HG03039 (cell line): Measurements from ENCODE around the gene FOXP2.
A peak's percentile ranks its signal among the peaks of the same experiment; 100 is the strongest.
"Not testable (repeated sequence)": the region's sequence is repeated elsewhere in the genome, so short reads cannot be mapped to it uniquely, and the experiment has no call there.

Experiments
- ATAC-seq: cut with Tn5 transposase; IDR thresholded peaks from one replicate; pipeline ENCODE4 v1.9.1; 2021; ENCODE audit warnings: mild to moderate bottlenecking, moderate library complexity; ENCODE audit not compliant: unreplicated experiment

FOXP2 gene

DNA sequence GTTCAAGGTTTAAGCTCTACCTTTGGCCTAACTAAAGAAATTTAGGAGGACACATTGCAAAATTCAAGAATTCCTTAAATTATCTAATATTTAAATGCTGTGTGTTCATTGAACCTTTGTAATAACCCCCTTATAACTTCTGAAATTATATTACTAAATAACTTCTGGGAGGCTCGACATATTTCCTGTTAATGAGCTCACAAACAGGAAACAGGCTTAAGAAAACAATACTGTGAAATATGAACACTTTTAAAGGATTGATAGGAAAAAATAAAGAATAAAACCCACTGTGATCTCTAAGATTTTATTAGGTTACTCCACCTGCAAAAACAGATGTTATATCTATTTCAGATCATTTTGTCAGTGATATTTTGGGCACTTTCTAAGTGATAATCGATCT is 74.1 kb downstream of the FOXP2 start:
- ATAC-seq = no peak

DNA sequence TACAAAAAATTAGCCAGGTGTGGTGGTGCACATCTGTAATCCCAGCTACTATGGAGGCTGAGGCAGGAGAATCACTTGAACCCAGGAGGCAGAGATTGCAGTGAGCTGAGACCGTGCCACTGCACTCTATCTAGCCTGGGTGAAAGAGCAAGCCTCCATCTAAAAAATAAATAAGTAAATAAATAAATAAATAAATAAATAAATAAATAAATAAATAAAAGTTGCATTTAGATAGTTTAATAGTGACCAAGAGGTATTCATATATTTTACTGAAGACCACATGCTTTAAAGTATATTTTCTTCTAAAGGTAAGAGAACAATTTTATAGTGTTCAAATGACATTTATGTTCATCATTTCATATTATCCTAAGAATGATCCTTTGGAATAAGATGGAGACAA is 82.9 kb downstream of the FOXP2 start:
- ATAC-seq = not testable (repeated sequence)

GRCh38 chr7:114502454-114503254 is 88.0 kb downstream of the FOXP2 start:
- no peak for ATAC-seq

DNA sequence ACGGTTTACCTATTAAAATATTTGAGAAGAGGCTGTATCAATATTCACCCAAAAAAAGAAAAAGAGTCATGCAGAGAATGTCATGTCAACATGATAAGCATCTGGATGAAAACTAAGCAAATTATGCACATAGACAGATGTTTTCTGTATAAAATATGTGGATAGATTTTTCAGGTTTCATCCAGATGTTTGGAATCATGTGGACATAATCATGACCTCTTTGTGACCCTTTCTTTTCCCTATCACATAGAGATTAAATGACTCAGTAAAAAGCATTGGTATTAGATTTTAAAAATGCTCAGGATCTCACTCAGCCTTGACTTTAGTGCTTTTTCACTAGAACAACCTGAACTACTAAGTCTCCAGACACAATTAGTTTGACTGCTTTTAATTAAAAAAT is 90.0 kb downstream of the FOXP2 start:
- ATAC-seq = no peak

- ATAC-seq = no peak
Observed at GRCh38 chr7:114507381-114507780, 92.8 kb downstream of the FOXP2 start.

DNA sequence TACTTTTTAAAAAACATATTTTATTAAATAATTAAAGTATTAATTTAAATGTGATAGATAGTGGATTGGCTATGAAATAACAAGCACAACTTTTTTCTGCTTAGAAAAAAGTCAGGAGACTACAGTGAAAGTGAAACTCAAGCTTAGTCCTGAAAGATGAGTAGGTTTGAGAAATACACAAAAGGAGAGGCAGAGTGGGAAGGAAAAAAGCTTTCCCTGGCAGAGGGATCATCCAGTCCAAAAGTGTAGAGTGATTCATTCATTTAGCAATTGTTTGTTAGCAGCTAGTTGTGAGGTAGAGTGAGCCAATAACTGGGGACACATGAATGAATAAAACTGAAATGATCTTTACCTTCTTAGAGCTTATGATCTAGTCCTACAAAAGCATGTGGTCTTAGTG is 93.5 kb downstream of the FOXP2 start:
- no peak for ATAC-seq

DNA sequence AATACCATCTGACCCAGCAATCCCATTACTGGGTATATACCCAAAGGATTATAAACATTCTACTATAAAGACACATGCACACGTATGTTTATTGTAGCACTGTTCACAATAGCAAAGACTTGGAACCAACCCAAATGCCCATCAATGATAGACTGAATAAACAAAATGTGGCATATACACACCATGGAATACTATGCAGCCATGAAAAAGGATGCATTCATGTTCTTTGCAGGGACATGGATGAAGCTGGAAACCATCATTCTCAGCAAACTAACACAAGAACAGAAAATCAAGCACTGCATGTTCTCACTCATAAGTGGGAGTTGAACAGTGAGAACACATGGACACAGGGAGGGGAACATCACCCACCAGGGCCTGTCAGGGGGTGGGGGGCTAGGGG is 96.2 kb downstream of the FOXP2 start:
- ATAC-seq = not testable (repeated sequence)

DNA sequence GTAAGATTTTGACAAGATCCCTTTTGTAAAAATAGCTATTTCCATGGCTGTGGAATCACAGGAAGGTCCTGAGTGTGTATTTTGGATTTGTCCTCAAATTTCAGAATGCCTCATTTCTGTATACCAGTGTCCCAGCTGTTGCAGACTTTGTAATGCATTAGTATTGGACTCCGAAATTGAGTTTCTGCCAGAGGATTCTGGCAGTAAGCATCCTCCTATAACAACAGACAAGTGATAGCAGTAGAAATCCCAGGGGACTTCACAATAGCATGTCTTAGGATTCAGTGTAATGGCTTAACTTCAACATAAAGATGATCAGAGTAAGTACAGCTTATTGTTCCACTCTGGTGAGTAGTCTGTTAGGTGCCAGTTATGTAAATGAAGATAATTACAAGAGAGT is 104.6 kb downstream of the FOXP2 start:
- ATAC-seq = no peak

DNA sequence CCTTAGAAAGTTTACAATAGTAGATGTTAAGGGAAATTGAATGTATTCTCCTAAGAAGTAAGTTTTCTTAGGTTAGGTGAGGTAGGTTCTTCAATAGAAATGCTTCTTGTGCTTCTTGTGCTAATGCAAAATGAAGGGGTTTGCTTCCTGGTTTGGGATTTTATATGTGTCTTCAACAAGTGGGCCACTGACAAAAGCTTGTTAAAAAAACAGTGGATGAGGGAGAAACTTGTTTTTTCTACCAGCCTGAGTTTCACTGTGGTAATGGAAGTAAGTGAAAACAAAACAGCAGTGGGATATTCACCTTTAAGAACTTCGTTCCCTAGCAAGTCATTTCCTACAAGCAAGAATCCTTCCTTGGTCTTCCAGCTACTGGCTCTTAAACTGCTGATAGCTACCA is 107.5 kb downstream of the FOXP2 start:
- no peak for ATAC-seq

DNA sequence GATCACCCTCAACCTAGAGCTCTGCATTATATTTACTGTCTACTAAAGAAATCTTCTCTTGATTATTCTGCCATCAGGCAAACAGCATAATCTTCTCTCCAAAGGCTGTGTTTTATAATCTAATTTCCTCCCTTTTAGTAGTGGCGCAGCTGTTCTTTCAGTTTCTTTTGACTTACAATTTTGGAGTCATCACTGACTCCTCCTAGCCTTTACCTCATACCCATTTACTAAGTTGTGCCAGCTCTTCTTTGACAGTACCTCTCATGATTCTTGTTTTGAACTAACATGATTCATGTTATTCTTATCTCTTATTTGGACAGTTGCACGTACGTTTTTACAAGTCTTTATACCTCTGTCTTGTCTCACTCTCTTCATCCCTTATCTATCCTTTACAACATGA is 113.0 kb downstream of the FOXP2 start:
- no peak for ATAC-seq

GRCh38 chr7:114530057-114530611 is 115.5 kb downstream of the FOXP2 start:
- ATAC-seq = no peak

DNA sequence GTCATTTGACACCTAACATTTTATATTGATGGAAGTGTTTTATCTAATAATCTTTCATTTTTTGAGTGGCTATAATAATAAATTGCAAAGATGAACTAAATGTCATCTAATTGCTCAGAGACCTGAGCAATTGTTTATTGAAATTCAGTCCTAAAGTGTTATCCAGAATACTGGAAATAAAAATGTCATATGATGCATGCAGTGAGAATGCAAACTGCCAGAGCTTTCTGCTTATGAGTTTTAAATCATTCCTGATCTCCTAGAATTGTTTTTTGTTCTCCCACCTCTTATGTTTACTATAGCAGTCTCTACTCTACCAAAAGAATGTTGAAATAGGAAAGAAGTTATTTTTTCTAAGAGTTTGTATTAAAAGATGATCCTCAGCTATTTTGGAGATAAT is 116.7 kb downstream of the FOXP2 start:
- ATAC-seq = no peak

DNA sequence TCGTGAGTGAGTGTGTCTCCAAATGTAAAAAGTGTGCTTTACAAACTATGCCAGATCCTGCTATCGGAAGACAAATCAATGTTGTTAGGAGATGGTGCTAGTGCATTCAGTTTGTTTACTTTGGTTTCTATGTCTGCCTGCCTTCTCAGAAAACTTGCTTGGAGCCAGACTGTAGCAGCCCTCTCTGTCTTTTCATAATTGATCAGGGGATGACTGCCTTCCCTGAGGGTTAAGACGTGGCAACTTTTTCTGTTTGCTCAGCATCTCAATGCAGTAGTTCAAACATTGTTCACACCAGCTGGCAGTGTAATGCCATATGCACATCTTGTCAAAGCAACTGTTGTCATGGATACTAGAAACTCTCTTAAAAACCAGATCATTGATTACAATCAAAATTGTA is 118.5 kb downstream of the FOXP2 start:
- ATAC-seq = no peak

DNA sequence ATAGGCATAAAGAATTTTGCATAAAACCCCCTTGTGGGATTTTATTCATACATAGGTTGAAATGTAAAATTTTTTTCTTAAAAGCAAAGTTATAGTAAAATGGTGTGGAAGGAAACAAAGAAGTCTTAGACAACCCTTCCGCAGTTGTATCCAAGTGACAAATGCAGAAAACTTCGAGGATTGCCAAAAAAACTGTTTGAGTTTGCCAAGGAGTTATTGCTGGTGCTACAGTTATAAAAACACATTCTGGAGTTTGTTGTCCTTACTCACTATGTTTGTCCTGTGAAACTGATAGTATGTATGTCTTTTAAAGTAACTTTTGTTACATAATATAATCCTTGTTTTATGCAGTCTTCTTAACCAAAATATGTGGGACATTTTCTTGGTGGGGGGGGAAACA is 120.3 kb downstream of the FOXP2 start:
- no peak for ATAC-seq

GRCh38 chr7:114539575-114539974 is 125.0 kb downstream of the FOXP2 start:
- ATAC-seq = no peak

GRCh38 chr7:114540291-114540690 is 125.7 kb downstream of the FOXP2 start:
- no peak for ATAC-seq

DNA sequence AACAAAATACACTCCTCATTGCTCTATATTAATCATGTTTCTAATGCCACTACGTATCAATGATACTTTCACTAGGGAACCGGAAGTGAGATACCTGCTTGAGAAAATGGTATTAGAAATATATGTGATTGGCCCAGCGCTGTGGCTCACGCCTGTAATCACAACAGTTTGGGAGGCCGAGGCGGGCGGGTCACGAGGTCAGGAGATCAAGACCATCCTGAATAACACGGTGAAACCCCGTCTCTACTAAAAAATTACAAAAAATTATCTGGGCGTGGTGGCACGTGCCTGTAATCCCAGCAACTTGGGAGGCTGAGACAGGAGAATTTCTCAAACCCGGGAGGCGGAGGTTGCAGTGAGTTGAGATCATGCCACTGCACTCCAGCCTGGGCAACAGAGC is 132.7 kb downstream of the FOXP2 start:
- ATAC-seq = not testable (repeated sequence)

- ATAC-seq = no peak
Observed at GRCh38 chr7:114548081-114548980, 133.7 kb downstream of the FOXP2 start.

DNA sequence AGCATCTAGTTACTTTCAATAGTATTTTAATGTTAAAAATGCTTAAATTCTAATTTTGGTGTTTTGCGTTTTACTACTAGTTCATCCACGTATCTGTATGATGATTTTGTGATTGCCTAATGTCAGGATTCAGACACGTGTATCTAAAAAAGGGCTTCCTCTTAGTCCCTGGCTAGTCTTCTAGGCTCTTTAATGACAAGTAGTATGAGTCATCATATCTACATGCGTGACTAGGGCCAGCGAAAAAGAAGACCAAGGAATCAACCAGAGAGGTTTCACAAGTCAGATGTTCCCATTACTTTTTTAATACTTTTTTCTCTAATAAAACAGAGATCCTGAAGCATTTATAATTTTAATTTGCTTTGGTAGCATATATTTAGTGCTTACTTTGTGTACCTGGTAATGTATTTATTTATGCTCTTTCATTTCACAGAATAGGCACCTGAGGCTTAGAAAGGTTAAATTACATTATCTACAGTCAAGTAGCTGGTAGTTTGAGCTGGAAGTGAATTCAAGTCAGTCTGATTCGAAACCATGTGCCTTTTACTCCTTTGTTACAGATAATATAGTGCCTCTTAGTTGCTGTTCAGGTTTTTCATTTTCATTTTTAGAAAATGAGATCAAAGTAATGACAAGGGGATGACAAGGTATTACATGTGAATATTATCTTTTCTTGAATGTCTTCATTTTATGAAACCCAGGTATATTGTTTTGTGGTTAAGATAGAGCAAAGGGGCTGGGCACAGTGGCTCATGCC is 140.3 kb downstream of the FOXP2 start:
- peak; percentile 79 for ATAC-seq

DNA sequence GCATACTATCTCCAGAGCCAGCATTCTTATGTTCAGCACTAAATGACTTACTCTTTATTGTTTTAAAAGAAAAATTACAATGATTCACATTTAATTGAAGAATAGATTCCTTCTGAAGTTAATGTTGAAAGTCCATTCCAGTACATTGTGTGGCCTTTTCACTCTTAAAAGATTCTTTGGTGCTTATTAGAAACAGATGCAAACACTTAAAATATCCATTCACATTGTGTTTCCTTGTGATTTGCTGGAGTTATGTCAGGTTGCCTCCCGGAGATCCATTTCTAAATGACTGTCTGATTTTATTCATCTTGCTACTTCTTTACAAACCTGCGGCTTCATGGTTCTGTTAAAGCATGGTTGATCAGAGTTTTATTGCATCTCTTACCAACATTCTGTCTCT is 152.8 kb downstream of the FOXP2 start:
- no peak for ATAC-seq

DNA sequence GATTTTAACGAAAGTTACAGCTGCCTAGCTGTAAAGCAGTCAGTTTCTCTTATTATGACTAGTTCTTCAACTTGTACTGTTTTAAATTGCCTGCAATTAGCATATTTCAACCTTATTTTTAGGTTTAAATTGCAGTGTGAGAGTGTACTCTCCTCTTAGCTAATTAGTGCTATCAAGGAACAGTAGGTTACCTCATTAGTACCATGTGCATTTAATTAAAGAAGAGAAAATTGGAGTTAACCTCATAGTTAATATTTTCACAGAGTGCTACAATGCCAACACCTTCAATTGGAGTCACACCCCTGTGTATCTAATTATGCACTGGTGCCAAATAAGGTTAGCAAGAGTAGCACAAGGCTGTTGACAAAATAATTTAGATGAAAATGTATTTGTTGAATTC is 154.6 kb downstream of the FOXP2 start:
- ATAC-seq = no peak
